T-helper 2 cell treated with Interferon-gamma antibody and Interleukin-4, amounts not matched to agents 100 ng/mL and 5 ng/mL, for 36 hours (primary cell): ENCODE results near the gene PNPLA6. TPM values are rescaled to one million over a fixed set of nuclear protein-coding genes. Genes with fewer than 3 reads are reported as not detected.

ENCODE experiments used
- intact Hi-C: fragments of 100-400 bp; cut with micrococcal nuclease; formaldehyde crosslinking; loops from one replicate; pipeline ENCODE4 v1.15.1; 2023
- total RNA-seq: library from RNA; stranded (reverse); gene quantifications from 2 replicates; pipeline ENCODE4 v1.2.3, GENCODE V29; 2022

Gene PNPLA6
- total RNA-seq = 115 and 116 TPM in 2 replicates

DNA sequence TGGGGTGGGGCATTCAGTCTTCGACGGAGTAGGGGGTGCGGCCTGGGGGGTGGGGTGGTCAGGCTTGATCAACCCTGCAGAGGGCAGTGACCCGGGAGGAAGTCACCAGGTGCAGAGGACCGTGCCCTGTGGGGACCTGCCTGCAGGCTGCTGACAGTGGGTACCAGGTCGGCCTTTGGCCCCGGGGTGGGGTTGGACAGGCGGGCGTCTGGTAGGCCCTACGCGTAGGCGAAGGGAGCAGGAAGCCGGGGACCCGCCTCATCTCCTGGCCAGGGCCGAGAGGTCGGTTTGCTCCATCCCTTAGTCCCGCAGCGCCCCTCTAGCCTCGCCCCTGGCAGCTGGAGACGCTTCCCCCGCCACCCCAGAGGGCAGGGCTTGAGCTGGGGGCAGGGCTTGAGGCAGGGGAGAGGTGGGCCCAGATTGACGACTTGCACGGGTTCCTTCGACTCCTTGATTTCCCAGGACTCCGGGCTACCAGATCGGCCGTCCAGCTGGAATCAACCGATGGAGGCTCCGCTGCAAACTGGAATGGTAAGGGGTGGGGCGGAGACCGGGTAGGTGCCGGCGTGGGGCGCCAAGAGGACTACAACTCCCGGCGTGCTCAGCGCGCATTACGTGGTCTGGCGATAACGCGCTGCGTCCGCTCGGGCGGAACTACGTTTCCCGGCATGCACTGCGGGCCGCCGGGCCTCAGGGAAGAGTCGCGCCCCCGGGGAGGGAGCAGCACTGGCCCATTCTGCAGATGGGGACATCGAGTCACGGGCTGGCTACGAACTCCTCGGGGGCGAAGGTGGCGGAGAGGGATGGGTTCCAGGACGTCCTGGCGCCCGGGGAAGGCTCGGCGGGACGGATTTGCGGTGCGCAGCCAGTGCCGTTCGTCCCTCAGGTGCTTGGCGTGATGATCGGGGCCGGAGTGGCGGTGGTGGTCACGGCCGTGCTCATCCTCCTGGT, at the start of gene PNPLA6:
PNPLA6 (plus strand) TSS at position 671 of the 951 bp plus-strand sequence; CDS start at position 743, 72 bp downstream.
- intact Hi-C loops = loop anchor here (1.0 to 2.0 kb wide), 2 partner anchors 47 to 94 kb away; partner anchors contain the start of genes PET100, PEX11G and XAB2

DNA sequence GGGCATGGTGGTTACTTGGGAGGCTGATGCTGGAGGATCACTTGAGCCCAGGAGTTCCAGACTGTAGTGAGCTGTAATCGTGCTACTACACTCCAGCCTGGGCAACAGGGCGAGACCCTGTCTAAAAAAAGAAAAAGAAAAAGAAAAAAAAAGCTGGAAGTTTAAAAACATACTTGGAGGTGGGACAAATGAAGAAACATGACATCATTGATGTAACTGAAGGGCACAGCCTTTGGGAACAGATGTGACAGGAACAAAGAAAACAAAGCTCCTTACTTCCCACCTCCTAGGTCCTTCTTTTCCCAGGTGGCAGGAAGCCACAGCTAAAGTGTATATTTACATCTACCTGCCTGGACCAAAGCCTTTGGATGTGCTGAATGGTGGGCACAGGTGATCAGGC, 48.6 kb upstream of the PNPLA6 start:
- intact Hi-C loops = no loop called here

DNA sequence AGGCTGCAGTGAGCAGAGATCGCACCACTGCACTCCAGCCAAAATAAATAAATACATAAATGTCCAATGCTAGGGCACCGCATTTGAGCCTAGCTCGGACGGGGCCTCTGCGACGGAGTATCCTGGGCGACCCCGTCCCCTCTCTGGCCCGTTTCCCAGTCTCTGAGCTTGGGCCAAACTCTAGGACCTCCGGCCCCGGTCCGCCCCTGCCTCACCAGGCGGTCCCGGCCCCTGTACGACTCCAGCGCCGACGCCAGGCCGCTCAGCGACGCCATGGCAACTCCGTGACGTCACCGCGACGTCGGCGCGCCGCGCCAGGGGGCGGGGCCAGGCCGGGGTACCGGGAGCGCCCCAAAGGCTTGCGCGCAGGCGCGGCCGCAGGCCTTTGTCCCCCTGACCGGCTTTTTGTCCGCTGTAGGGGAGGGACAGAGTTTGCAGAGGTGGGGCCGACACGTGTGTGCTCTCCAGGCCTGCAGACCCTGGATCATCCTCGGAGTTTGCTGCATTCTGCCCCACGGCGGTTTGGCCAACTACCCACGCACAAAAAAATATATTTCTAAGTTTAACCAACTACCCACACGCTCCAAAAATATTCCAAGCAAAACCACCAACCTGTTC, 46.7 kb upstream of the PNPLA6 start, which contains the start of gene PEX11G:
PEX11G (minus strand) TSS at position 300 of the 618 bp plus-strand sequence; CDS start at position 275, 25 bp downstream.
- intact Hi-C loops = loop anchor here (2.0 kb wide), 1 partner anchor 46 kb away; the partner anchor contains the start of gene PNPLA6

DNA sequence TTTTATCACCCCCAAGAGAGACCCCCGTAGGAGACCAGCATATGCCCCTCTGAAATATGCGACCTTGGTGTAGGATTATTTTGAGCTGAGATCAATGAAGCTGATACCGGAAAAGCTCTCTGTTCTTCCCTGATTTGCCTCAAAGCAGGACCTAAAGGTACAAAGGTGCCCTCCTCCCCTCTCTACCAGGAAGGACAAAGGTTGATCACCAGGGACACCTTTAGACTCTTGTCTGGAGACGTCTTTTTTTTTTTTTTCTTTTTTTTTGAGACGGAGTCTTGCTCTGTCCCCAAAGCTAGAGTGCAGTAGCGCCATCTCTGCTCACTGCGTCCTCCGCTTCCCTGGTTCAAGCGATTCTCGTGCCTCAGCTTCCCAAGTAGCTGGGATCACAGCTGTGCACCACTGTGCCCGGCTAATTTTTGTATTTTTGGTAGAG, 45.9 kb upstream of the PNPLA6 start:
- intact Hi-C loops = loop anchor here (2.0 kb wide), 1 partner anchor 45 kb away; the partner anchor contains the start of gene PNPLA6

DNA sequence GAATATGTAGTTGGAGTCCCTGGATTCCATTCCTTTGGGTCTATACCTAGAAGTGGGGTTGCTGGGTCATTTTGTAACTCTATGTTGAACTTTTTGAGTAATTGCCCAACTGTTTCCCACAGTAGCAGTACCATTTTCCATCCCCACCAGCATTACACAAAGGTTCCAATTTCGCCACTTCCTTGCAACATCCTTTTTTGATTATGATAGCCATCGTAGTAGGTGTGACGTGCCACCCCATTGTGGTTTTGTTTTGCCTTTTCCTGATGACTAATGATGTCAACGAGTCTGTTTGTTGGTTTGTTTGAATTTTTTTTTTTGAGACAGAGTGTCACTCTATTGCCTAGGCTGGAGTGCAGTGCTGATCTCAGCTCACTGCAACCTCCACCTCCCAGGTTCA, 43.4 kb upstream of the PNPLA6 start:
- intact Hi-C loops = no loop called here

DNA sequence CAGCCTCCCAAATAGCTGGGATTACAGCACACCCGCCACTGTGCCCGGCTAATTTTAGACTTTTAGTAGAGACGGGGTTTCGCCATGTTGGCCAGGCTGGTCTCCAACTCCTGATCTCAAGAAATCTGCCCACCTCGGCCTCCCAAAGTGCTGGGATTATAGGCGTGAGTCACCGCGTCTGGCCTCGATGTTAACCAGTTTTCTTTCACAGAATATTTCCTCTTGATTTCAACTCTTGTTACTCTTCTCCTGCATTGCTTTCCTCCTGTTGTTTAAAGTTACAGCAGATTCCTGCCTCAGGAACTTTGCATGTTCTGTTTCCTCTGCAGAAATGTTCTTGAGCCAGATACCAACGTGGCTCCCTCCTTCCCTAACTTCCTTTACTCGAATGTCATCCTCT, 43.0 kb upstream of the PNPLA6 start:
- intact Hi-C loops = no loop called here

DNA sequence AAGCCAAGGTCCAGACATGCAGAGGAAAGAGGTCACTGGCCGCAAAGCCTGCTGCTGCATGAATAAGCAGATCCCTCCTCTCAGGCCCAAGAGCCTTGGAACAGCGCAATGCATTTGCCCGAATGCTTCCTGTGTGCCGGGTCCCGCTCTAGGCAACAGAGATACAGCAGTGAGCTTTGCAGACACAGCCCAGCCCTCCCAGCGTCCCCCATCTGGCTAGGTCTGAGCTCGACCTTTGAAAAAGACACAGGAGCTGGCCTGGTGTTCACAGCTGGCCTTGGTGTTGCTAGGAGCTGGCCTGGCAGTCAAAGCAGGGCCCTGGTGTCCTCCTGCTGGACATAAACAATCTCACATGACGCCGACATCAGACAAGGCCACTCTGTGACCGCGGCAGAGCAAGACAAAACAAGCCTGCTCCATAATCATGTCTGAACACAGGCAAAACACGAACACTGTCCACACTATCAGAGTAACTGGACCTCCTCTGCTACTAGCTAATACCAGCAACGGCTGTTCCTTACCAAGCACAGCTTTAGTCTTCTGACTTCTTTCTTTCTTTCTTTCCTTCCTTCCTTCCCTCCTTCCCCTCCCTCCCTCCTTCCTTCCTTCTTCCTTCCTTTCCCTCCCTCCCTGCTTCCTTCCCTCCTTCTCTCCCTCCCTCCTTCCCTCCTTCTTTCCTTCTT, 41.0 kb upstream of the PNPLA6 start:
- intact Hi-C loops = no loop called here

DNA sequence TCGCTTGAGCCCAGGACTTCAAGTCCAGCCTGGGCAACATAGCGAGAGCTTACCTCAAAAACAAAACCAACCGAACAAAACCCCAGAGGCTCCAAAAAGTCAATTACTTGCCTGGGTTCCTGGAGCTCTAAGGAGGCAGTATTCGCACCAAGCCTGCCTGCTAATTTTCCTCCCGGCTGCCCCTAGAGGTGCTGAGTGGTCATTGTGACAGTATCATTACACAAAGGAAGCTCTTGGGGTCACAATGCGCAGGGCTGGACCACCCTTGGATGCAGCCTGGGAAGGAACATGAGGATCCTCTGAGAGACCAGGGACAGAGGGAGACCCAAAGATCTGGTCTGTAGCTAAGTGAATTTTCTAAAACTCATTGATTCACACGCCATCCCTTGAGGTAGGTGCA, 38.2 kb upstream of the PNPLA6 start:
- intact Hi-C loops = no loop called here

DNA sequence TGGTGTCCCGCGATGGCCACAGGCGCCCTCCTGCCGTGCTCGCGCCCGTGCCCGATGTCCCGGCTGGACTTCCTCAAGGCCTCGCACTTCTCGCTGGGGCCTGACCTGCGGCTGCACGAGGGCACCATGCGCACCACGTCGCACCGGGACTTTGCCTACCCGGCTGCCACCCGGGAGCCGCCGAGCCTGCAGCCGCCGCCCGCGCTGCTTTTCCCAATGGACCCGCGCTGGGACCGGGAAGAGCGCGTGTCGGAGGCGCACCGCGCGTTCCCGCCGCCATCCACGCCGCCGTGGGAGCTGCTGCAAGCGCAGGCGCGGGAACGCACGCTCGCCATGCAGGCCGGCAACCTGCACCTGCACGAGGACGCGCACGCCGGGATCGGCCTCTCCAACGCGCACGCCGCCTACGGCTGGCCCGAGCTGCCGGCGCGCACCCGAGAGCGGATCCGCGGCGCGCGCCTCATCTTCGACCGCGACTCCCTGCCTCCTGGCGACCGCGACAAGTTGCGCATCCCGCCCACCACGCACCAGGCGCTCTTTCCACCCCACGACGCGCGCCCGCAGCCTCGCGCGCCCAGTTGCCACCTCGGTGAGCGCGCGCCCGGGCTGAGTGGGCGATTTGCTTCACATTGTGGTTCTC, 34.6 kb upstream of the PNPLA6 start:
- intact Hi-C loops = no loop called here

DNA sequence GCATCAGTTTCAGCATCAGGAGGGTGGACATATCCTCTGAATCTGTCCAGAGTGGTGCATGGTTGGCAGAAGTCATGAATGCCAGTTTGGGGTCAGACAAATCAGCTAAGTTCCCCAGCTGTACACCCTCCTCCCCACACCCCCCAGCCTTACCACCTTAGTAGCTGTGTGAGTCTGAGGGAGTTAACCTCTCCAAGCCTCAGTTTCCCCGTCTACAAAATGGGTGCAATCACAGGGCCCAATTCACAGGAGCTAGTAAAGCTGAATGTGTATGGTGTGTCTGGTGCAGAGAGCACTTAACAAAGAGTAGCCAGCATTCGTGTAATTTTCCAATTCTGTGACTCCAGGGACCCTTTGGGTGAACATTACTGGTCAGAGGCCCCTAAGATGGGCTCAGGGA, 33.0 kb upstream of the PNPLA6 start:
- intact Hi-C loops = no loop called here

DNA sequence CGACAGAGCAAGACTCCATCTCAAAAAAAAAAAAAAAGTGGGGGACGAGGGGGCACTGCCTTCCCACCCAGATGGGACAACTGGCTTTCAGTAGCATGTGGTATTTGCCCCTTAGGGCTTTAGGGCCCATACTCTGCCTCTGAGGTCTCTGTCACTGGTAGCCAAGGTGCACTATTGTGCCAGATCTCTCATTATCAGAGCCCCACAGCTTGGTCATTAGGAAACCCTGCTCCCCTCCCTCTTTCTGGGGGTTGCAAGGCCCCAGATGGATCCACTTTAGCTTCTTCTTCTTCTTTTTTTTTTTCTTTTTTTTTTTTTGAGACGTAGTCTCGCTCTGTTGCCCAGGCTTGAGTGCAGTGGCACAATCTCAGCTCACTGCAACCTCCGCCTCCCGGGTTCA, 30.8 kb upstream of the PNPLA6 start:
- intact Hi-C loops = no loop called here

DNA sequence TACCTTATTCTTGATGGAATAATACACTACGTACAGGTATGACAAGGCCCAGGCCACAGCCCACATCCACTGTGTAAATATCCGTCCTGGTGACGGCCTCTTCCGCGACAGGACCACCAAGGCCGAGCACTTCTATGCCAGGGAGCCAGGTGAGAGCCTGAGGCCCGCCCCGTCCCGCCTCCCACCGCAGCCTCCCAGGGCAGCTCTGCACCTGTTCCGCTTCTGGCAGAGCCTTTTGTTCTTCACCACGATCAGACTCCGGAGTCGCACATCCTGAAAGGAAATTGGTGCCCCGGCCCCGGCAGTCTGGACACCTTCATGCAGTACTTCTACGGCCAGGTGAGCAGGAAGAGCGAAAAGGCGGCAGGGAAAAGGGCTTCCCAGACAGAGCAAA, 30.2 kb upstream of the PNPLA6 start:
- intact Hi-C loops = no loop called here

DNA sequence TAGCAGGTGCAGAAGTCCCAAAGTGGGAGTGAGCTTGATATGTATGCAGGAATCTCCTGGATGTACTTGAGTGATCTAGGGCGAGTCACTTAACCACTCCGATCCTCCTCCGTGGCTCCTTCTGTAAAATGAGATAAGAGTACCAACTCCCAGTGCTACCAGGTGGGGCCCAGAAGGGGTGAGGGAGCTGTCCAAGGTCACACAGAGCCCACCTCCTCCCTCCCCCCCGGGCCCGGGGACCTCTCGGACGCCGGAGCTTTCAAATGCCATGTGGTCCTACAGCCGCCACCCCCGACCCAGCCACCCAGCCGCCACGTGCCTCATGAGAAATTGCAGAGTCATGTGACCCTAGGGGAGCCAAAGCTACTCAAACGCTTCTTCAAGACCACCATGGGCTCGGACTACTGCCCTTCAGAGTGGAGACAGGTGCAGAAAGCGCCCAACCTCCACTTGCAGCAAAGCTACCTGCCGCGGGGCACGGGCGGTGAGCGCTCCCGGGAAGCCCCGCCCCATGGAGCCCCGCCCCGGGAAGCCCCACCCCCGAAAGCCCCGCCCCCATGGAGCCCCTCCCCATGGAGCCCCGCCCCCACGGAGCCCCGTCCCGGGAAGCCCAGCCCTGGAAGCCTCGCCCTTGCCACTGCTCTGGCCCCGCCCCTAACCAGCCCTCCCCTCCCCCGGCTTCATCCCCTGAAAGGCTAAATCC, 29.7 kb upstream of the PNPLA6 start:
- intact Hi-C loops = no loop called here

DNA sequence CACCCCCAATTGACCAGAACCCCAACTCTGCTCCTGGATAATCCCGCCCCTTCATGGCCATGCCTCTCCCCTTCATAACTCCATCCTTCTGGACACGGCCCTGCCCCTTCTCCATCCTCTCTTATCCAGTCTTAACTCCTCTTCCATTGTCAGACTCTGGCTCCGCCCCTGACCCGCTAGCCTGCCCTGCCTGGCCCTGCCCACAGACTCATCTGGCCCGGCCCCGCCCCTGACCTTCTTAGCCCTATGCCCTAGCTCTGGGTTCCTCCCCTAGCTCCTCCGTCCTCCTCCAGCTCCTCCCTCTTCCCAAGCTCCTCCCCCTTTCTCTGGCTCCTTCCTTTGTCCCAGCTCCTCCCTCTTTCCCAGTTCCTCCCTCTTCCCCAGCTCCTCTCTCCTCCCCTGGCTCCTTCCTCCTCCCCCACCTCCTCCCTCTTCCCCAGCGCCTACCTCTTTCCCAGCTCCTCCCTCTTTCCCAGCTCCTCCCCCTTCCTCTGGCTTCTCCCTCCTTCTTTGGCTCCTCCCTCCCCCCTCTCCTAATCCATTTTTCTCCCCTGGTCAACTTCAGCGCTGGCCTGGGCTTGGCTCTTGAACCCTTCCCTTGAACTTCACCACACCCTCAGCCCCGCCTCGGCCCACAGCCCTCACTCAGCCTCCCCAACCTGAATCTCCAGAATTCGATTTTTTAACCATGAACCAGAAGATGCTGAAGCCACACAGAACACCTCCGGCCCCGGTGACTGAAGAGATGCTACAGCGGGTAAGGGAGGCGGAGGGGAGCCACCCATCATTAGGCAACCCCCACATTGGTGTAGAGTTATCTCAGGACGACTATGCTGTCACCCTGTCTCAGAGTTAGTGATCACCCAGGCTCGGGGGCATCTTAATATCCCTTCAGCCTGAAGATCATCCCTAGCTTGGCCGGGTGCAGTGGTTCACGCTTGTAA, 28.9 kb upstream of the PNPLA6 start:
- intact Hi-C loops = no loop called here

DNA sequence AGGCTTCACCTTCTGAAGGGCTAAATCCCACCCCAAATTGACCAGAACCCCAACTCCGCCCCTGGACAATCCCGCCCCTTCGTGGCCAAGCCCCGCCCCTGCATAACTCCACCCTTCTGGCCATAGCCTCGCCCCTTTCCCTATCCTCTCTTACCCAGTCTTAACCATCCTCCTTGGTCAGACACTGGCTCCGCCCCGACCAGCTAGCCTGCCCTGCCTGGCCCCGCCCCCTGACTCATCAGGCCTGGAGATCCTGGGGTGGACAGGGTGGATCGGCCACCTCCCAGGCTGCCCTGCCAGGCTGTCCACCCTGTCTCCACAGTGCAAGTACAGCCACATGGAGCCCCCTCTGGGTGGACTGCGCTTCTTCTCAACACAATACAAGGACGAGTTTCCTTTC, 27.6 kb upstream of the PNPLA6 start:
- intact Hi-C loops = no loop called here

DNA sequence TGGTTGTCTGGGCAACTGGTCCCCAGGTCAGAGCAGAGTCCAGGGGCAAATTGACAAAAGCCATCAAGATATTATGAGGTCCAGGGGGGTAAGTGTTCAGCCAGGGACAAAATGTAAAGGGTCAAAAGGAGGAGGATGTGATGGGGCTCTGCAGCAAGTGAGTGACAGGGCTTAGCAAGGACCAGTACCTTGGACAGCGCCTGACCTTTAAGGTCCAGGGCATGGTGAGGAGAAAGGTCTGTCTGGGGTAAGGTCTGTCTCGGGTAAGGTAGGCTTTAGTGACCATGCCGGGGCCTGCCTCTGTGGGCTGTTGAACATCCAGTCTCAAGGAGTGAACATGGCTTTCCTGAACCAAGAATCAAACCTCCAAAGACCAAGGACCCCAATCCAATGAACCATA, 25.9 kb upstream of the PNPLA6 start:
- intact Hi-C loops = no loop called here

DNA sequence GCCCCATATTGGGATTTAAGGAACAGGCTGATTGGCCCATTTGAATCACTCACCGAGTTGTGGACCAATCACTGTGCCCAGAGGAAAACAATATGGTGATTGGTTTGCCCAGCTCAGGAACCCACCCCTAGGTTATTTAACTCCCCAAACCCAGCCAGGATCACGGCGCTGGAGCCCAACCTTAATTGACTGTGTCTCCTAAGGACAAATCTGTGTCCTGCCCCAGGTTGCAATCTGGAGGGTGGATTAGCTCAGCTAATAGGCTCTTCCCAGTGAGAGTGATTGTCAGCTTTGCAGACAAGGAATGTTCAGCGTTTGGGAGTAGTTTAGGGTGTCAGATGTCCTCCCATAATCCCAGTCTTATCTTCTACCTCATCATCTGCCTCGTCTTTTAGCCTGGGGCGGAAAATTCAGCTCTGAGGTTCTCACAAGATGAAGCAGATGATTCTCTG, 23.1 kb upstream of the PNPLA6 start:
- intact Hi-C loops = no loop called here

DNA sequence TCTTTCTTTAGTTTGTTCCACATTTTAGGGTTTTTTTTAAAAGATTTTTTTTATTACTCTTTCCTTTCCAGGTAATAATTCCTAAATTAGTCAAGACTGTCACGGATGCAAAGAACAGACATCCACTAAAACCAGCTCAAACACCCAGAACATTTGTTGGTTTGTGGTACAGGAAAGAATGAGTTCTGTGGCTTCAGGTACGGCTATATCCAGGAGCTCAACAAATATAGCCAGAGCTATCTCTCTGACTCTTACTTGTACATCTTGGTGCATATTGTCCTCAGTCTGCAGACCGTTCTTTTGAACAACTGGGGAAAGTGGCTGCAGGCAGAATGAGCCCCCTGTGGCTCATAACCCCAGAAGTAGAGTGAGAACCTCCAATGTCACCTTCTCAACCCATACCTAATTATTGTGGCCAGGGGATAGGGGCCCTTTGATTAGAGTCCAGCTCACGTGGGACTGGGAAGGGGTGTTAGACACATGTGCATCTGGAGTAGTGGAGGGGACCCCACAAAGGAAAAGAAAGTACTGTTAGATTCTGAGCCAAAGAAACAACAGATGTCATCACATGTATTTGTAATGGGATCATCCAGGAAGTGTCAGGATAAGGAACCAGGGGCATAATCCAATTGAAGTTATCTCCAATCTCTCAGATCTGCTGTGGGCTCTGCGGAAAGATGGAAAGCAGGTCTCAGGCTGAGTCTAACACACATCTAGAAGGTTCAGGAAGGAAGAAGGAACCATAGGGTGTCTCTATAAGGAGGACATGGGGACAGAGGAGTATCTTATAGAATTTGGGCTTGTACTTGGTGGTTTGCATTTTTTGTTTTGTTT, 21.5 kb upstream of the PNPLA6 start:
- intact Hi-C loops = no loop called here
